ENCODE data around the gene FOLR3. TPM values are rescaled to one million over a fixed set of nuclear protein-coding genes. Genes with fewer than 3 reads are reported as not detected.
"Not testable (repeated sequence)": the region's sequence is repeated elsewhere in the genome, so short reads cannot be mapped to it uniquely, and the experiment has no call there.

The FOLR3 gene
- total RNA-seq, 2 experiments from 2014 or later, result not detected

- H3K27ac ChIP-seq (ENCODE audit: low read depth, low read length, poor library complexity, severe bottlenecking); H3K9me3 ChIP-seq (ENCODE audit: low read length); DNase-seq (ENCODE audit: low spot score); H3K4me2 ChIP-seq (ENCODE audit: low read length); intact Hi-C loops (cut with micrococcal nuclease; ENCODE audit: unreplicated experiment); H3K79me2 ChIP-seq (ENCODE audit: insufficient read depth, low read depth, low read length); H3K36me3 ChIP-seq (ENCODE audit: insufficient read depth, low read length); H3K4me3 ChIP-seq (ENCODE audit: low read depth, low read length, poor library complexity, severe bottlenecking); H3K9me2 ChIP-seq (ENCODE audit: insufficient read depth, low read length); POLR2A ChIA-PET; H2AFZ ChIP-seq (ENCODE audit: low read length); H4K20me1 ChIP-seq (ENCODE audit: insufficient read depth, low read length); BruUV-seq (replicated peaks); H3K4me1 ChIP-seq (ENCODE audit: insufficient read depth, low read length, poor library complexity, severe bottlenecking): not testable (repeated sequence)
- CTCF ChIA-PET (ENCODE audit: unreplicated experiment), result interaction anchor here (0.6 kb wide), 1 partner anchor 8 kb away, joined by 3 read pairs; no protein-coding TSS in a partner anchor
These were observed 36.5 kb downstream of the FOLR3 start for GRCh38 chr11:72172043-72172442.

- DNase-seq (ENCODE audit: low spot score), result no peak
- Histone ChIP-seq H3K4me3 (ENCODE audit: low read depth, low read length, poor library complexity, severe bottlenecking) (no peak overlapping the region), H3K9me3 (ENCODE audit: low read length) (no peaks in the 10 kb centered on the region), H3K79me2 (ENCODE audit: insufficient read depth, low read depth, low read length) (no peaks in the 10 kb centered on the region), H3K27ac (ENCODE audit: low read depth, low read length, poor library complexity, severe bottlenecking) (no peak overlapping the region), H3K4me2 (ENCODE audit: low read length) (no peak overlapping the region), H3K9me2 (ENCODE audit: insufficient read depth, low read length) (no peaks in the 10 kb centered on the region), H4K20me1 (ENCODE audit: insufficient read depth, low read length) (no peaks in the 10 kb centered on the region), H3K36me3 (ENCODE audit: insufficient read depth, low read length) (no peaks in the 10 kb centered on the region), H3K4me1 (ENCODE audit: insufficient read depth, low read length, poor library complexity, severe bottlenecking) (no peaks in the 10 kb centered on the region), H2AFZ (ENCODE audit: low read length) (no peak overlapping the region)
- no TSS peak for BruUV-seq (replicated peaks)
- CTCF ChIA-PET (ENCODE audit: unreplicated experiment), result no interaction called here
- POLR2A ChIA-PET, result no interaction called here
- TF ChIP-seq CTCF (conservative IDR thresholded peaks at IDR 0.05; ENCODE audit: low read length) (no peak), EZH2phosphoT487 (IDR thresholded peaks at IDR 0.05; ENCODE audit: borderline replicate concordance, low read depth, low read length) (no peak)
- intact Hi-C loops (cut with micrococcal nuclease; ENCODE audit: unreplicated experiment), result no loop called here
These were observed 37.8 kb downstream of the FOLR3 start for GRCh38 chr11:72173291-72173690.

GRCh38 chr11:72174302-72175070 lies 39.0 kb downstream of the FOLR3 start:
- H3K36me3 ChIP-seq (ENCODE audit: insufficient read depth, low read length), result no peaks in the 10 kb centered on the region
- no peak for TF ChIP-seq CTCF (conservative IDR thresholded peaks at IDR 0.05; ENCODE audit: low read length)
- TF ChIP-seq EZH2phosphoT487 (IDR thresholded peaks at IDR 0.05; ENCODE audit: borderline replicate concordance, low read depth, low read length), result no peak
- no peaks in the 10 kb centered on the region for H3K4me1 ChIP-seq (ENCODE audit: insufficient read depth, low read length, poor library complexity, severe bottlenecking)
- H4K20me1 ChIP-seq (ENCODE audit: insufficient read depth, low read length), result no peaks in the 10 kb centered on the region
- intact Hi-C loops (cut with micrococcal nuclease; ENCODE audit: unreplicated experiment), result no loop called here
- no peaks in the 10 kb centered on the region for H3K79me2 ChIP-seq (ENCODE audit: insufficient read depth, low read depth, low read length)
- H3K9me3 ChIP-seq (ENCODE audit: low read length), result no peaks in the 10 kb centered on the region
- H3K9me2 ChIP-seq (ENCODE audit: insufficient read depth, low read length), result no peaks in the 10 kb centered on the region
- ChIA-PET POLR2A (no interaction called here), CTCF (ENCODE audit: unreplicated experiment) (no interaction called here)
- H3K4me3 ChIP-seq (ENCODE audit: low read depth, low read length, poor library complexity, severe bottlenecking), result no peak overlapping the region
- H2AFZ ChIP-seq (ENCODE audit: low read length), result no peak overlapping the region
- no TSS peak for BruUV-seq (replicated peaks)
- no peak for DNase-seq (ENCODE audit: low spot score)
- H3K4me2 ChIP-seq (ENCODE audit: low read length), result no peak overlapping the region
- no peak overlapping the region for H3K27ac ChIP-seq (ENCODE audit: low read depth, low read length, poor library complexity, severe bottlenecking)
